HEK293 (cell line): ENCODE measurements around the gene RND1.

ENCODE experiments used
- CTCF ChIA-PET: fragments of 350-600 bp; formaldehyde crosslinking; extraction: SDS; loops from one replicate; lab custom pipeline; 2021; ENCODE audit warnings: antibody characterized with exemption; lab: Yijun Ruan, JAX
- POLR2A ChIA-PET: fragments of 300-600 bp; formaldehyde crosslinking; extraction: SDS; loops from one replicate; lab custom pipeline; 2020; ENCODE audit warnings: antibody characterized with exemption, inconsistent platforms; lab: Yijun Ruan, JAX
- H3K27ac ChIP-seq: fragments of 200-500 bp; sonication (Bioruptor generic); 2 replicates; pipeline ENCODE4 v1.5.1; 2014; ENCODE audit warnings: low read depth, low read length, control low read depth, inconsistent platforms; ENCODE audit errors: extremely low read depth
- H3K36me3 ChIP-seq, 2 experiments: fragments of 200-500 bp in 1 of 2; sonication (Bioruptor generic) in 1 of 2; 1 replicate in 1 of 2; 2 replicates in 1 of 2; pipeline ENCODE4 v1.5.1; 2014 to 2017; ENCODE audit warnings: inconsistent platforms in 2 of 2, low read length in 2 of 2; ENCODE audit not compliant: control insufficient read depth in 2 of 2, insufficient read depth in 1 of 2
- H3K4me1 ChIP-seq: fragments of 200-500 bp; sonication (Bioruptor generic); 2 replicates; pipeline ENCODE4 v1.5.1; 2014; ENCODE audit warnings: mild to moderate bottlenecking, low read length, inconsistent platforms; ENCODE audit not compliant: control insufficient read depth, insufficient read depth
- H3K4me3 ChIP-seq: 2 replicates; pipeline ENCODE4 v1.5.1; 2011; ENCODE audit warnings: low read depth, mild to moderate bottlenecking, control low read depth, low read length, moderate library complexity
- H3K9me3 ChIP-seq: fragments of 200-500 bp; sonication (Bioruptor generic); 2 replicates; pipeline ENCODE4 v1.5.1; 2014; ENCODE audit warnings: low read depth, low read length, inconsistent platforms; ENCODE audit not compliant: control insufficient read depth, insufficient read depth
- BCL11A ChIP-seq: fragments of 450-650 bp; formaldehyde crosslinking; IDR thresholded peaks from 2 replicates; pipeline ENCODE4 v1.5.1; 2016; ENCODE audit warnings: low read depth, missing biosample characterization, missing genetic modification characterization
- BCL11B ChIP-seq: fragments of 450-650 bp; formaldehyde crosslinking; IDR thresholded peaks from 2 replicates; pipeline ENCODE4 v1.5.1; 2016; ENCODE audit warnings: low read depth, missing biosample characterization, missing genetic modification characterization
- GLI4 ChIP-seq: fragments of 450-650 bp; formaldehyde crosslinking; IDR thresholded peaks from 2 replicates; pipeline ENCODE4 v1.5.1; 2016; ENCODE audit warnings: missing biosample characterization, missing genetic modification characterization
- IKZF3 ChIP-seq: fragments of 450-650 bp; IDR thresholded peaks from 2 replicates; pipeline ENCODE4 v1.5.0; 2018; ENCODE audit warnings: missing biosample characterization, mild to moderate bottlenecking, missing genetic modification characterization, moderate library complexity
- KLF9 ChIP-seq: fragments of 450-650 bp; formaldehyde crosslinking; IDR thresholded peaks from 2 replicates; pipeline ENCODE4 v1.5.1; 2016; ENCODE audit warnings: missing biosample characterization, missing genetic modification characterization, low read depth
- SALL2 ChIP-seq: fragments of 450-650 bp; formaldehyde crosslinking; IDR thresholded peaks from 2 replicates; pipeline ENCODE4 v1.5.0; 2017; ENCODE audit warnings: missing biosample characterization, mild to moderate bottlenecking, missing genetic modification characterization, borderline replicate concordance
- SCRT2 ChIP-seq: fragments of 450-650 bp; formaldehyde crosslinking; IDR thresholded peaks from 2 replicates; pipeline ENCODE4 v1.5.1; 2016; ENCODE audit warnings: missing biosample characterization, missing genetic modification characterization
- ZNF16 ChIP-seq: fragments of 450-650 bp; formaldehyde crosslinking; IDR thresholded peaks from 2 replicates; pipeline ENCODE4 v1.5.1; 2016; ENCODE audit warnings: low read depth, missing biosample characterization, missing genetic modification characterization
- ZNF175 ChIP-seq: fragments of 450-650 bp; formaldehyde crosslinking; IDR thresholded peaks from 2 replicates; pipeline ENCODE4 v1.5.1; 2016; ENCODE audit warnings: missing biosample characterization, missing genetic modification characterization
- ZNF211 ChIP-seq: fragments of 450-650 bp; formaldehyde crosslinking; IDR thresholded peaks from 2 replicates; pipeline ENCODE4 v1.5.1; 2016; ENCODE audit warnings: low read depth, missing biosample characterization, missing genetic modification characterization
- ZNF354C ChIP-seq: fragments of 450-650 bp; formaldehyde crosslinking; IDR thresholded peaks from 2 replicates; pipeline ENCODE4 v1.5.1; 2016; ENCODE audit warnings: missing biosample characterization, missing genetic modification characterization, low read depth, borderline replicate concordance
- ZNF404 ChIP-seq: fragments of 450-650 bp; formaldehyde crosslinking; IDR thresholded peaks from 2 replicates; pipeline ENCODE4 v1.5.1; 2017; ENCODE audit warnings: missing biosample characterization, missing genetic modification characterization
- ZNF514 ChIP-seq: fragments of 450-650 bp; formaldehyde crosslinking; IDR thresholded peaks from 2 replicates; pipeline ENCODE4 v1.5.1; 2016; ENCODE audit warnings: missing biosample characterization, missing genetic modification characterization
- ZNF549 ChIP-seq: fragments of 450-650 bp; IDR thresholded peaks from 2 replicates; pipeline ENCODE4 v1.5.1; 2018; ENCODE audit warnings: missing biosample characterization, missing genetic modification characterization, mild to moderate bottlenecking, inconsistent platforms, moderate library complexity
- ZNF654 ChIP-seq: fragments of 450-650 bp; formaldehyde crosslinking; IDR thresholded peaks from 2 replicates; pipeline ENCODE4 v1.5.1; 2016; ENCODE audit warnings: low read depth, missing biosample characterization, missing genetic modification characterization
- ZNF658 ChIP-seq: fragments of 450-650 bp; formaldehyde crosslinking; IDR thresholded peaks from 2 replicates; pipeline ENCODE4; 2016; ENCODE audit warnings: missing biosample characterization, missing genetic modification characterization
- ZNF837 ChIP-seq: fragments of 450-650 bp; formaldehyde crosslinking; IDR thresholded peaks from 2 replicates; pipeline ENCODE4 v1.5.1; 2016; ENCODE audit warnings: missing biosample characterization, missing genetic modification characterization
- TF ChIP-seq, protein P1 (sequence below): fragments of 450-650 bp; IDR thresholded peaks from 2 replicates; pipeline ENCODE4 v1.5.1; 2018; ENCODE audit warnings: missing biosample characterization, mild to moderate bottlenecking, missing genetic modification characterization
- TF ChIP-seq, protein P2 (sequence below): fragments of 450-650 bp; formaldehyde crosslinking; conservative IDR thresholded peaks from 2 replicates; pipeline ENCODE4 v1.5.1; 2016; ENCODE audit warnings: low read depth, missing biosample characterization, missing genetic modification characterization
- TF ChIP-seq, protein P3 (sequence below): fragments of 450-650 bp; formaldehyde crosslinking; IDR thresholded peaks from 2 replicates; pipeline ENCODE4 v1.5.1; 2017; ENCODE audit warnings: missing biosample characterization, mild to moderate bottlenecking, missing genetic modification characterization, moderate library complexity
- TF ChIP-seq, protein P4 (sequence below): fragments of 450-650 bp; formaldehyde crosslinking; IDR thresholded peaks from 2 replicates; pipeline ENCODE4 v1.5.1; 2016; ENCODE audit warnings: missing biosample characterization, missing genetic modification characterization

RND1 gene

DNA sequence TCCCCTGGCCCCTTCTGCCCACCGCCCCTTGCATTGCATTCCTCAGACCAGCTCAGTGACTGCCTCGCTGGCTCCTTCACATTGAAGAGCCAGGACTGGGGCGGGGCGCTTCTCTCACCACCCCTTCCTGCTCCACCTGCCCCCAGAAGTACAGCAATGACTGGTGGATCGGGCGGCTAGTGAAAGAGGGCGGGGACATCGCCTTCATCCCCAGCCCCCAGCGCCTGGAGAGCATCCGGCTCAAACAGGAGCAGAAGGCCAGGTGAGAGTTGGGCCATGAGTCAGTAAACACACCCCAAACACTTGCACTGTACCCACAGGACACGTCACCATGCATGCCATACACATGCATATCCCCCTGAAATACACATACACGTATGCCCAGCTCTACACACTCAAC lies 41.6 kb downstream of the RND1 start:
- Histone ChIP-seq H3K9me3 (no peaks in the 10 kb centered on the region), H3K4me3 (no peak overlapping the region), H3K4me1 (no peaks in the 10 kb centered on the region), H3K27ac (no peak overlapping the region), H3K36me3 (peaks cover 0 to 61% of the 10 kb centered on the region in 2 experiments; a peak in 1 of 3 replicates)
- CTCF ChIA-PET, result interaction anchor here (1.3 to 6.0 kb wide), 2 partner anchors 9 to 29 kb away, joined by 4 to 42 read pairs; partner anchors contain the start of gene DDX23
- POLR2A ChIA-PET, result no interaction called here
- TF ChIP-seq SALL2 (tag by site-specific recombination) (no peak), SCRT2 (no peak), ZNF211 (tag by site-specific recombination) (no peak), ZNF549 (tag by site-specific recombination) (no peak), GLI4 (tag by site-specific recombination) (no peak), ZNF354C (no peak), ZNF16 (tag by site-specific recombination) (no peak)
- TF ChIP-seq, protein P1, sequence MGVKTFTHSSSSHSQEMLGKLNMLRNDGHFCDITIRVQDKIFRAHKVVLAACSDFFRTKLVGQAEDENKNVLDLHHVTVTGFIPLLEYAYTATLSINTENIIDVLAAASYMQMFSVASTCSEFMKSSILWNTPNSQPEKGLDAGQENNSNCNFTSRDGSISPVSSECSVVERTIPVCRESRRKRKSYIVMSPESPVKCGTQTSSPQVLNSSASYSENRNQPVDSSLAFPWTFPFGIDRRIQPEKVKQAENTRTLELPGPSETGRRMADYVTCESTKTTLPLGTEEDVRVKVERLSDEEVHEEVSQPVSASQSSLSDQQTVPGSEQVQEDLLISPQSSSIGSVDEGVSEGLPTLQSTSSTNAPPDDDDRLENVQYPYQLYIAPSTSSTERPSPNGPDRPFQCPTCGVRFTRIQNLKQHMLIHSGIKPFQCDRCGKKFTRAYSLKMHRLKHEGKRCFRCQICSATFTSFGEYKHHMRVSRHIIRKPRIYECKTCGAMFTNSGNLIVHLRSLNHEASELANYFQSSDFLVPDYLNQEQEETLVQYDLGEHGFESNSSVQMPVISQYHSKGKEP (tag by site-specific recombination), result no peak

DNA sequence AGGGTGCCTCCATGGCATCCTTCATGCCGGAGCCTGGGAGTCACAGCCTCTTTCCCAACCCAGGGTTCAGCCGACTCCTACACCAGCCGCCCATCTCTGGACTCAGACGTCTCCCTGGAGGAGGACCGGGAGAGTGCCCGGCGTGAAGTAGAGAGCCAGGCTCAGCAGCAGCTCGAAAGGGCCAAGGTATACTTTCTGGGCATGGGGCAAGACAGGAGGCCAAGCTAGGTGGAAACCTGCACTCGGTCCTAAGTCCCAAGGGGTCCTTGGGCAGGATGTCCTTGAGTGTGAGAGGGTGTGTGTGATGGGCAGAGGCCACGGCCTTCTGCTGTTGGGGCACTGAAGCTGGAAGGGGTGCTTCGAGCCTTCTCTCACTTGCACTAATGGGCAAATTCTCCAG lies 42.4 kb downstream of the RND1 start:
- Histone ChIP-seq H3K9me3 (no peaks in the 10 kb centered on the region), H3K4me3 (no peak overlapping the region), H3K4me1 (no peaks in the 10 kb centered on the region), H3K36me3 (peaks cover 0 to 53% of the 10 kb centered on the region in 2 experiments; a peak in 1 of 3 replicates), H3K27ac (no peak overlapping the region)
- ChIA-PET POLR2A (no interaction called here), CTCF (interaction anchor here (1.3 to 6.0 kb wide), 2 partner anchors 9 to 29 kb away, joined by 4 to 42 read pairs; partner anchors contain the start of gene DDX23)
- TF ChIP-seq SCRT2 (0 out of 2 replicates have a peak, but pooled peaks have one; percentile 18), ZNF837 (tag by site-specific recombination) (no peak)

DNA sequence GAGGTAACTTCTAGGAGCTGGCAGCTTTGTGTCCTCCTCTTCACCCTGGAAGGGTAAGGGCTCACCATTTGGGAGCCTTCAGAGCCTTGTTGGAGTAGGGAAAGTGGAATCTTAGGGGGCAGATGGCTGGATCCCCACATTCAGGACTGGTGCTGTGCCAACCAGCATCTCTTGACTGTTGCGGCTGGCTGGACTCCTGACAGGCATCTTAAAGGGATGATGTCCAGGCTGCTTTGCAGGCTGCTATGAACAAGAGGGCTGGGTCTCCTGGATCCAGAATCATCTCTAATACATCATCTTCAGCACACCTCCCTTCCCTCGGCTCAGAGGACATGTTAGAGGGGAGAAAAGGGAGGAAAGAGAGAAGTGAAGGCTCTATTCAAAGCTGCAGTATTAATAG lies 43.0 kb downstream of the RND1 start:
- ChIA-PET POLR2A (interaction anchor here (0.6 kb wide), 1 partner anchor 69 kb away, joined by 3 read pairs; no protein-coding TSS in a partner anchor), CTCF (interaction anchor here (0.7 to 6.0 kb wide), 3 partner anchors 8 to 252 kb away, joined by 3 to 42 read pairs (median 4); no protein-coding TSS in a partner anchor)

More for the DNA sequence above, 43.0 kb downstream of the RND1 start:
- no peaks in the 10 kb centered on the region for H3K4me1 ChIP-seq
- H3K9me3 ChIP-seq, result no peaks in the 10 kb centered on the region
- H3K36me3 ChIP-seq, result peaks cover 0 to 47% of the 10 kb centered on the region in 2 experiments; a peak in 1 of 3 replicates
- H3K4me3 ChIP-seq, result no peak overlapping the region
- TF ChIP-seq, protein P2, sequence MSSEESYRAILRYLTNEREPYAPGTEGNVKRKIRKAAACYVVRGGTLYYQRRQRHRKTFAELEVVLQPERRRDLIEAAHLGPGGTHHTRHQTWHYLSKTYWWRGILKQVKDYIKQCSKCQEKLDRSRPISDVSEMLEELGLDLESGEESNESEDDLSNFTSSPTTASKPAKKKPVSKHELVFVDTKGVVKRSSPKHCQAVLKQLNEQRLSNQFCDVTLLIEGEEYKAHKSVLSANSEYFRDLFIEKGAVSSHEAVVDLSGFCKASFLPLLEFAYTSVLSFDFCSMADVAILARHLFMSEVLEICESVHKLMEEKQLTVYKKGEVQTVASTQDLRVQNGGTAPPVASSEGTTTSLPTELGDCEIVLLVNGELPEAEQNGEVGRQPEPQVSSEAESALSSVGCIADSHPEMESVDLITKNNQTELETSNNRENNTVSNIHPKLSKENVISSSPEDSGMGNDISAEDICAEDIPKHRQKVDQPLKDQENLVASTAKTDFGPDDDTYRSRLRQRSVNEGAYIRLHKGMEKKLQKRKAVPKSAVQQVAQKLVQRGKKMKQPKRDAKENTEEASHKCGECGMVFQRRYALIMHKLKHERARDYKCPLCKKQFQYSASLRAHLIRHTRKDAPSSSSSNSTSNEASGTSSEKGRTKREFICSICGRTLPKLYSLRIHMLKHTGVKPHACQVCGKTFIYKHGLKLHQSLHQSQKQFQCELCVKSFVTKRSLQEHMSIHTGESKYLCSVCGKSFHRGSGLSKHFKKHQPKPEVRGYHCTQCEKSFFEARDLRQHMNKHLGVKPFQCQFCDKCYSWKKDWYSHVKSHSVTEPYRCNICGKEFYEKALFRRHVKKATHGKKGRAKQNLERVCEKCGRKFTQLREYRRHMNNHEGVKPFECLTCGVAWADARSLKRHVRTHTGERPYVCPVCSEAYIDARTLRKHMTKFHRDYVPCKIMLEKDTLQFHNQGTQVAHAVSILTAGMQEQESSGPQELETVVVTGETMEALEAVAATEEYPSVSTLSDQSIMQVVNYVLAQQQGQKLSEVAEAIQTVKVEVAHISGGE (tag by site-specific recombination), result no peak
- no peak for TF ChIP-seq IKZF3 (tag by site-specific recombination)
- TF ChIP-seq, protein P3, sequence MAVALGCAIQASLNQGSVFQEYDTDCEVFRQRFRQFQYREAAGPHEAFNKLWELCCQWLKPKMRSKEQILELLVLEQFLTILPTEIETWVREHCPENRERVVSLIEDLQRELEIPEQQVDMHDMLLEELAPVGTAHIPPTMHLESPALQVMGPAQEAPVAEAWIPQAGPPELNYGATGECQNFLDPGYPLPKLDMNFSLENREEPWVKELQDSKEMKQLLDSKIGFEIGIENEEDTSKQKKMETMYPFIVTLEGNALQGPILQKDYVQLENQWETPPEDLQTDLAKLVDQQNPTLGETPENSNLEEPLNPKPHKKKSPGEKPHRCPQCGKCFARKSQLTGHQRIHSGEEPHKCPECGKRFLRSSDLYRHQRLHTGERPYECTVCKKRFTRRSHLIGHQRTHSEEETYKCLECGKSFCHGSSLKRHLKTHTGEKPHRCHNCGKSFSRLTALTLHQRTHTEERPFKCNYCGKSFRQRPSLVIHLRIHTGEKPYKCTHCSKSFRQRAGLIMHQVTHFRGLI (tag by site-specific recombination), result no peak
- no peak for TF ChIP-seq BCL11A (tag by site-specific recombination)
- no peak for TF ChIP-seq ZNF175
- no peak for TF ChIP-seq BCL11B (tag by site-specific recombination)
- no peak for TF ChIP-seq KLF9
- TF ChIP-seq ZNF658 (tag by site-specific recombination), result no peak
- TF ChIP-seq ZNF404, result no peak
- no peak for TF ChIP-seq ZNF654 (tag by site-specific recombination)
- TF ChIP-seq, protein P4, sequence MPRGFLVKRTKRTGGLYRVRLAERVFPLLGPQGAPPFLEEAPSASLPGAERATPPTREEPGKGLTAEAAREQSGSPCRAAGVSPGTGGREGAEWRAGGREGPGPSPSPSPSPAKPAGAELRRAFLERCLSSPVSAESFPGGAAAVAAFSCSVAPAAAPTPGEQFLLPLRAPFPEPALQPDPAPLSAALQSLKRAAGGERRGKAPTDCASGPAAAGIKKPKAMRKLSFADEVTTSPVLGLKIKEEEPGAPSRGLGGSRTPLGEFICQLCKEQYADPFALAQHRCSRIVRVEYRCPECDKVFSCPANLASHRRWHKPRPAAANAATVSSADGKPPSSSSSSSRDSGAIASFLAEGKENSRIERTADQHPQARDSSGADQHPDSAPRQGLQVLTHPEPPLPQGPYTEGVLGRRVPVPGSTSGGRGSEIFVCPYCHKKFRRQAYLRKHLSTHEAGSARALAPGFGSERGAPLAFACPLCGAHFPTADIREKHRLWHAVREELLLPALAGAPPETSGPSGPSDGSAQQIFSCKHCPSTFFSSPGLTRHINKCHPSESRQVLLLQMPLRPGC (tag by site-specific recombination), result no peak
- TF ChIP-seq ZNF514 (tag by site-specific recombination), result no peak
- H3K27ac ChIP-seq, result no peak overlapping the region
